ENCODE results near the gene FADD.
"Not testable (repeated sequence)": the region's sequence is repeated elsewhere in the genome, so short reads cannot be mapped to it uniquely, and the experiment has no call there.

FADD gene

DNA sequence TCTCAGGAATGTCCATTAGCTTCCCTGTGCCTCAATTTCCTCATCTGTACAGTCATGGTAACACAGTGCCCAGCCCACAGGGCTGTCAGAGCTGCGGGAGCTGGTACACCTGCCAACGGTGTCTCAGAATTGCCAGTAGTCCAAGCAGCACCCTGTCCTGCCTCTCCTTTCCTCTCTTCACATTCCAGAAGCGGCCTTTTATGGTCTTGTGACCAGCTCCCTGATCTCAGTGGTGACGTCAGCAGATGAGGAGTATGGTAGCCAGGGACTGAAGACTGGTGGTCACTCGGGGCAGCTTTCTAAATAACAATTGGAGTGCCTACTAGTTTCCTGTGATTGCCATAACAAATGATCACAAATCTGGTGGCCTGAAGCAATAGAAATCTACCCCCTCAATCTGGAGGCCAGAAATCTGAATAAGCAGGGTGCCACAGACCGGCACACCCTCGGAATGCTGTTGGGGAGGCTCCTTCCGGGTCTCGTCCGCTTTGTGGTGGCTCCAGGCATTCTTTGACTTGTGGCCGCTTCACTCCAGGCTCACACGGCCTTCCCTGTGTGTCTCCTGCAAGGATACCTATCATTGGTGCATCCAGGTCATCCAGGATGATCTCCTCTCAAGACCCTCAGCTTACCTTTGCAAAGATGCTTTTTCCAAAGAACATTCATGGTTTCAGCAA lies 2.1 kb downstream of the FADD start:
- no peak for DNase-seq

DNA sequence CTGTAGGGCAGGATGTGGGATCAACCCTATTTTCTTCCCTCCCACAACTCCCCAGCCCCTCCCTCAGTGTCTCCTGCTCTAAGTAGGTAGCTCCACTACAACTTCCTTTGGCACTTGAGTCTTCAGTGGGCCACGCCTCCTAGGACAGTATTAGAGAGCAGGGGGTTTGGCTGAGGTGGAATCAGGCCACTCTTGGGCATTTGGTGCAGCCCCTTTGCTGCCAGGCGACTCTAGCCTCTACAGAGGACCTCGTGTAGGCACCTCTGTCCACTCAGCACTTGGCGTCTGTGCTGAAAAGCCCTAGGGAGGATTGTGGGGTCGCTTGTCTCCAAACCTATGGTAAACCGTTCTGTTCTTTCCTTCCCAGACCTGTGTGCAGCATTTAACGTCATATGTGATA lies 2.7 kb downstream of the FADD start:
- DNase-seq = no peak

DNA sequence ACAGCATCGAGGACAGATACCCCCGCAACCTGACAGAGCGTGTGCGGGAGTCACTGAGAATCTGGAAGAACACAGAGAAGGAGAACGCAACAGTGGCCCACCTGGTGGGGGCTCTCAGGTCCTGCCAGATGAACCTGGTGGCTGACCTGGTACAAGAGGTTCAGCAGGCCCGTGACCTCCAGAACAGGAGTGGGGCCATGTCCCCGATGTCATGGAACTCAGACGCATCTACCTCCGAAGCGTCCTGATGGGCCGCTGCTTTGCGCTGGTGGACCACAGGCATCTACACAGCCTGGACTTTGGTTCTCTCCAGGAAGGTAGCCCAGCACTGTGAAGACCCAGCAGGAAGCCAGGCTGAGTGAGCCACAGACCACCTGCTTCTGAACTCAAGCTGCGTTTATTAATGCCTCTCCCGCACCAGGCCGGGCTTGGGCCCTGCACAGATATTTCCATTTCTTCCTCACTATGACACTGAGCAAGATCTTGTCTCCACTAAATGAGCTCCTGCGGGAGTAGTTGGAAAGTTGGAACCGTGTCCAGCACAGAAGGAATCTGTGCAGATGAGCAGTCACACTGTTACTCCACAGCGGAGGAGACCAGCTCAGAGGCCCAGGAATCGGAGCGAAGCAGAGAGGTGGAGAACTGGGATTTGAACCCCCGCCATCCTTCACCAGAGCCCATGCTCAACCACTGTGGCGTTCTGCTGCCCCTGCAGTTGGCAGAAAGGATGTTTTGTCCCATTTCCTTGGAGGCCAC lies 3.3 kb downstream of the FADD start:
- no peak for DNase-seq

DNA sequence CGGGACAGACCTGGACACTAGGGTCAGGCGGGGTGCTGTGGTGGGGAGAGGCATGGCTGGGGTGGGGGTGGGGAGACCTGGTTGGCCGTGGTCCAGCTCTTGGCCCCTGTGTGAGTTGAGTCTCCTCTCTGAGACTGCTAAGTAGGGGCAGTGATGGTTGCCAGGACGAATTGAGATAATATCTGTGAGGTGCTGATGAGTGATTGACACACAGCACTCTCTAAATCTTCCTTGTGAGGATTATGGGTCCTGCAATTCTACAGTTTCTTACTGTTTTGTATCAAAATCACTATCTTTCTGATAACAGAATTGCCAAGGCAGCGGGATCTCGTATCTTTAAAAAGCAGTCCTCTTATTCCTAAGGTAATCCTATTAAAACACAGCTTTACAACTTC lies 3.9 kb downstream of the FADD start:
- no peak for DNase-seq

DNA sequence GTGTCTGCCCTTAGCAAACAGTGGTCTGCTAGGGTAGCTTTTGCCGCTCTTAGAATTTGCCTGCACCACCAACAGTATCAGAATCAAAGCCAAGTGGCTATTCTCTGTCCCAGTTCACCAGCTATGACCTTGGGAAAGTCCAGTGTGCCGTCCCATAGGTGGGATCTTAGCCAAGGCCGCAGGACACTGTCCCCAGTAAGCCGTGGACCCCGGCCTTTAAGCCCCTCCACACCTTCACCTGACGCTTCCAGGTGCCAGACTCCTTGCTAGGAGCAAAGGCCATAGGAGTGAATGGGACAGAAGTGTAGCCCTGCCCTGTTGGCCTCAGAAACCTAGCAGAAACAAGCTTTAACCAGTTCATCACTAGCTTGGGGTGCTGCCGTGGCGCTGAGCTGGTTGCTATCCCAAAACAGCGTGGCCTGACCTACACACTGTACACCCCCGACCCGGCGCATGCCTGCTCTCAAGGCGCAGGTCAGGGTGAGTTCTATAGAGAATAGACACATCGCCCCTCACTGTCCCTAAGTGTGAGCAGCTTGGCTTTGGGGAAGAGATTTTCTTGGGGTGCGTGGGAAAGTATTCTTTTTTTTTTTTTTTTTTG lies 4.5 kb downstream of the FADD start:
- DNase-seq = no peak

DNA sequence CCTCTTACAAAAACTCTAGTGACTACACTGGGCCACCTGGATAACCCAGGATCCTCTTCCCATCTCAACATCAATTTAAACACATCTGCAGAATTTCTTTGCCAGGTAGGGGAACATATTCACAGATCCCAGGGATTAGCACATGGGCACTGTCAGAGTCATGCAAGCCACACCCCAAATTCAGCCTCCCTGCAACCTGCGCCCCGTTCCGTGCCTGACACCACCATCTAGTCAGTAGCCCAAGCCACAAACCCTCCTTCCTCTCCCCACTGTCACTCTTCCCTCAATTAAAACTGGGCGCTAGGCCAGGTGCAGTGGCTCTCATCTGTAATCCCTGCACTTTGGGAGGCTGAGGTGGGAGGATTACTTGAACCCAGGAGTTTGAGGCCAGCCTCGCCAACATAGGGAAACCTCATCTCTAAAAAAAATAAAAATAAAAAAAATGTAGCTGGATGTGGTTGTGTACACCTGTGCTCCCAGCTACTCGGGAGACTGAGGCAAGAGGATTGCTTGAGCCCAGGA lies 6.4 kb downstream of the FADD start:
- DNase-seq = no peak

DNA sequence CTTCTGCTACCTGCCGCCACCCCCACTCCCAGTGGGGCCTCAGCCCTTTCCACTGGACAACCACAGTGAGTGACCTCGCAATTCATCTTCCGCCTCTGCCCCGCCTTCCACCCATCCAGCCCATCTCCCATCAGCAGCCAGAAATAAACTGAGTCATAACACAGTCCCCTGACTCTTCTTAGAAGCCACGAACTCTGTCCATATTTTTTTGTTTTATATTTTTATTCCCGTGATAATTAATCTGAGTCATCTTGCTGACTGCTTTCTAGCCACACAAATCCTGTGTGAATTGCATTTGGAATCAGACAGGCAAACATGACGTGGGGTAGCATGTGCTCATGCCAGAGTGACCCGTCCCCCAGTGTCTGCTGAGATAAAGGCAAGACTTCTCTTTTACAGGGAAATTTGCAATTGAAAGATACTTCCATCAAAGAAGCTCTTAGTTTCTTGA lies 7.0 kb downstream of the FADD start:
- no peak for DNase-seq

DNA sequence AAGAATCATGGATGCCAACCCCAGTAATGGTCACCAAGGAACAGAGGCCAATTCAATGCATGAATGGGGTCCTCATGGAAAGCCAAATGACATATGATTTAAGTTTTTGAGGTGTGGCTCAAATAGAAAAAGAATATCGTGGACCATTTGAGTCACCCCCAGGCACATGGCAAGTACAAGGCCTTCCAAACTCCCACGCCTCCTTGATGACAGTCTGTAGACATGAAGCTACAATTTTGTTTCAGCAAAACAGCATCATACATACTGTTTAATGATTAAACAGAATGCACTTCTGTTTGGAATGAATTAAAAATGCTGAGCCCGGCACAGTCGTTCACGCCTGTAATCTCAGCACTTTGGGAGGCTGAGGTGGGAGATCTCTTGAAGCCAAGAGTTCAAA lies 7.4 kb downstream of the FADD start:
- DNase-seq = no peak

DNA sequence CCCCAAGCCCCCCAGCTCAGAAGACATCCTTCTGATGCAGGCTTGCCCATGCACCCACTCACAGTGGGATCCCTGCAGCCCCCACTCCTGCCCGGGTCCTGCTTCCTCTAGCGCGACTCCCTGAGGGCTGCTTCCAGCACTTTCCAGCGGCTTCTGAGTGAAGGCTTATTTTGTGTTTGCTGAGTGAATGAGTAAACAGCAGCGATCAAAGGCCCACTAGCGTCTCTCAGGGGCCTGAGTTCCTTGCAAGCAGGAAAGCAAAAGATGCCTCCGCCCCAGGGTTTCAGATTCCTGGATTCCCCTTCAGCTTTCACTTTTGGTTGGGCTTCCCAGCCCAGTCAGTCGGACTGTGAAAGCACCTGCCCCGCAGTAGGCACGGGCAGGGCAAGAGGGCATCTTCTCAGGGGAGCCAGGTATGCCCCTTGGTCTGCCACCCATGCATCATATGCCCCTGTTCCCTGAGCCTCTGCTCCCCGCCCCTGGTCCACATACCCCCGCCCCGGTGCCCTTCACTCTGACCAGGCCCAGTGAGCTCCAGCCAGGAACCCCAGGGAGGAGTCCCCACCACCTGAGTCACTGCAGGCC lies 9.2 kb downstream of the FADD start:
- no peak for DNase-seq

DNA sequence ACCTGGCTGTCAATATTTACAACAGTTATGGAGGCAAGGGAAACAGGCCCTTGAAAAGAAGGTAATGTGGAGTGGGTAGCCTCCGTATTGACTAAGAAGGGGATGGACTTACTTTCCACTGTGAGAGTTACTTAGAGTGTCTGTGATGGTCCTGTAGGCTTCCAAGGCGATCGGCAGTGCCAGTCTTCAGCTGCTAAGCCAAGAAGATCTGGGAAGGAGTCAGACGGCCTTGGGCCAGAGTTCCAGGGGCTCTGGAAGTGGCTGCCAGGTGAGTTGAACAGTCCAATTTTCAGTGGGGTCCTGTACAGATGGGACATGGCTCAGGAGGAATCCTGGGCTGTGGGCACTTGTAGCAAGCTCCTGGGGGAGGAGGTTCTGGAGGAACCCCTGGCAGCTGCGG lies 14.3 kb downstream of the FADD start:
- not testable (repeated sequence) for DNase-seq

DNA sequence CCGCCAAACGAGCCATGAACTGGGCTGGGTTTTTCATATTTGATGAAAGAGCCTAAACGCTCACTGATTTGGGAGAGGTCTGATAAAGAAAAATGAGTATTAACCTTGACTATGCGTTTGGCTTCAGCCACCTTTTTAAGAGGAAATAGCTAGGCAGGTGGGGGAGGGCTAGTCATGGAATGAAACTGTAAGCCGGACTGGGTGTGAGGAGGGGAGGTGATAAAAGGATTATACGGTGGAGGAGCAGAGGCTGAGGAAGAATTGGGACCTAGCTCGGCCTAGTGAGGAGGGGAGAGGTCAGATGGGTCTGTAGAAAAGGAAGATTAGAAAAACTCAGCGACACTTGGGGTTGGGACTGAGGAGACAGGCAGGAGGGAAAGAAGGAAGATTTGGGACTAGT lies 15.0 kb downstream of the FADD start:
- not testable (repeated sequence) for DNase-seq

DNA sequence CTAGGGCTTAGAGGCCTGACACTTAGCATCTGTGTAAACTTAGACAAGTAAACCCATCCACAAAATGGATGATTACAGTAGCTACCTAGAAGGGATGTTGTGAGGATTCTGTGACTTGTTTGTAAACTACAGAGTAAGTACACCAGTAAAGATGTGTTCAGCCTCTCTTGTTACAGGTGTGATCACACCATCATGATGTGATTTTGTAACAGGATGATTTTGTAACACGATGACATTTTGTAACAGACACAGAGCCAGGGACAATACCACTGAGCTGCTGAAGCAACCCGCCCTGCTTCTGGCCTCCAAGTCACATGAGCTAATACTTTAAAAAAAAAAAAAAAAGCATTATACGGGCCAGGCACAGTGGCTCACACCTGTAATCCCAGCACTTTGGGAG lies 17.0 kb downstream of the FADD start:
- no peak for DNase-seq

DNA sequence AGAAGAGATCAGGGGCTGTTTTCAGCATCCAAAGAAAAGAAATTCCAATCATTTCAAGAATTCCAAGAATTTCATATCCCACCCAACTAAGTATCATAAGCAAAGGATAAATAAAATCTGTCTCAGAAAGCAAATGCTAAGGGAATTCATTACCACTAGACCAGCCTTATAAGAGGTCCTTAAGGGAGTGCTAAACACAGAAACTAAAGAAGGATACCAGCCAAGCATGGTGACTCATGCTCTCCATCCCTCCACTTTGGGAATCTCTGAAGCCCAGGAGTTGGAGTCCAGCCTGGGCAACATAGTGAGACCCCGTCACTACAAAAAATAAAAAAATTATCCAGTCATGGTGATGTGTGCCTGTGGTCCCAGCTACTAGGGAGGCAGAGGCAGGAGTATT lies 17.8 kb downstream of the FADD start:
- no peak for DNase-seq

DNA sequence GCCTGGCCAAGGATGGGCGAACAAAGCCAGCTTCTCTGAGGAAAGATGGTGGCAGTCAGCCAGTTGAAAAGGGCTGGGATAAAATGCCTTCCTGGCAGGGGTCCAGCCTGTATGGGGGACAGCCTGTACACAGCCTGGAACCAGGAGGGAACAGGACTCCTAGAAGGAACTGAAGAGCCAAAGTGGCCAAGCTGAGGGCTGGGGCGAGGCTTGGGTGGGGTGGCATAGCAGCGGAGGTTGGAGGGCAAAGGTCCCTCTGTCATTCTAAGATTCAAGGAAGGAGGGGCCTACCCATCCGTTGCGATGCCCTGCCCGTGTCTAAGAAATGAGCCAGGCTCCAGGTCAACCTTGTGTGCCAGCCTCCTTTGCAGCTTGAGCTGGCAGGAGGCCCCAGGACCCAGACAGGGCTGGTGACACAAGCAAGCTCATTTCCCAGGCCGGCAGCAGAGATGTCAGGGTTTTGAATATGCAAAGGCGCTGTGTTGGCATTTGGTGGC lies 22.6 kb downstream of the FADD start:
- no peak for DNase-seq

DNA sequence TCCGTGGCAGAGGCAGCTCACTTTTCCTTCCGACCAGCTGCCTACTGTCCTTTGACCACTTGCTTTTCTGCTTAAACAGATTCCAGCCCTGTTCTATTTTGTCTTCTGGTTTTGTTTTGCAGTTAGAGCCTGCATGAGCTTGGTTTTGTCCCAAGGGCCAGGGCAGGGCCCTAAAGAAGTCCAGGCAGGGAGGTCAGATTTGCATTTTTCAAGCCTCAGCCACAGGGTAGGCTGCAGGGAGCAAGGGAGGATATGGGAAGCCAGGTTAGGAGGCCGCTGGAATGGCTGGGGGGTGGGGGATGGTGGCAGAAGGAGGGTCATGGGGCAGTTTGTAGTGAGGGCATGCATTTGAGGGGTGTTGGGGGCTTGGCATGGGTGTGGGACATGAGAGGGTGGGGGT lies 23.1 kb downstream of the FADD start:
- no peak for DNase-seq

DNA sequence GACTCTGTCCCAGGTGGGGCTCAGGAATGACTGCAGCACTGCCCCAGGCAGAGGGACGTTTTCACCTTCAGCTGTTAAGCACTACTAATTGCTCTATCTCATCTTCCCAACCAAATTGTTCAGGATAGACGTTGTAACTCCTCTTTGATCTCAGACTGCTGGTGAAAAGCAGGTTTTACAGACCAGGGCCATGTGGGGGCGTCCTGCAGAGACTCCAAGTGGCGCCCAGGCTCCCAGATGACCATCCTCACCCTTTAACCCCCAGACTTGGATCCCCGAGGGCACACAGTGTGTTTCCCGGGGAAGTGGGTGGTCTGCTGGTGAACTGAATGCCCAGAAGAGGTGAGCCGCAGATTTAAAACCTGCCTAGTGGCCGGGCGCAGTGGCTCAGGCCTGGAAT lies 23.9 kb downstream of the FADD start:
- no peak for DNase-seq

DNA sequence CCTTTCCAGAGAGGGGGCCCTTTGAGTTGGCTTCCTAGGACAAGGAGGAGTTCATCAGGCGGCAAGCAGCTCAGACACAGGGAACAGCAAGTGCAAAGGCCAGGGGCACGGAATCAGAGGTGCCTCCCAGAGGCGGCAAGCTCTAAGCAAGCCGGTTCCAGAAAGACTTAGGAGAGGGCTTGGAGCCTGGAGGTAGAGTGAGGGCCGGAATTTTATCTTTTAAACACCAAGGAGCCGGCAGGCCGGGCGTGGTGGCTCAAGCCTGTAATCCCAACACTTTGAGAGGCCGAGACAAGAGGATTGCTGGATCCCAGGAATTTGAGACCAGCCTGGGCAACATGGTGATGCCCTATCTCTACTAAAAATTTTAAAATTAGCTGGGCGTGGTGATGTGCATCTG lies 26.6 kb downstream of the FADD start:
- no peak for DNase-seq

DNA sequence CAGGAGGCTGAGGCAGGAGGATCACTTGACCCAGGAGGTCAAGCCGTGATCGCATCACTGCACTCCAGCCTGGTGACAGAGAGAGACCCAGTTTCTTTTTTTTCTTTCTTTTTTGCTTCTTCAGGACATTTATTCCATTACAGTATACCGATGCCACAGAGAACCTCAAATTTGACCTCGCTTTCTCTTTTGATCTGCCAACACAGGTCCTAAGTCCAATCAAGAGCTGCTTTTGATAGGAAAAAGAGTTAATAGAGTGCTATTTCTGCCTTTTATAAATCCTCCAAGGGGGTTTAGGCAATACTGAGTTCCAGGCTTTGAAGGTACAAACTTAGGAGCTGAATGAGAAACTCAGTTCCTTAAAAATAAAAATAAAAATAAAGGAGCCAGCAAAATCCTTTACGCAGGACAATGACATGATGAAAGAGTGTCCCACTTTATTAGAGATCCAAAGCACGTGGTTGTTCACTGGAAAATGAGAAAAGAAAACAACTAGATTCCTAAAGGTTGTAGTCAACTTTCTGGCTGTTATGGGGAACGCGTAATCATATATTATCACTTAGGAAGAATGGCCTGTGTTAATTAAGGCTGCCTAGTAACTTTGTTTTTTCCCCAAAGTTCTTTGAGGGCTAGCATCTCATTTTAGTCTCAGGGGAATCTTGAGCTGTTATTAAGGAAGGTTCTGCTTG lies 27.2 kb downstream of the FADD start:
- DNase-seq = no peak

DNA sequence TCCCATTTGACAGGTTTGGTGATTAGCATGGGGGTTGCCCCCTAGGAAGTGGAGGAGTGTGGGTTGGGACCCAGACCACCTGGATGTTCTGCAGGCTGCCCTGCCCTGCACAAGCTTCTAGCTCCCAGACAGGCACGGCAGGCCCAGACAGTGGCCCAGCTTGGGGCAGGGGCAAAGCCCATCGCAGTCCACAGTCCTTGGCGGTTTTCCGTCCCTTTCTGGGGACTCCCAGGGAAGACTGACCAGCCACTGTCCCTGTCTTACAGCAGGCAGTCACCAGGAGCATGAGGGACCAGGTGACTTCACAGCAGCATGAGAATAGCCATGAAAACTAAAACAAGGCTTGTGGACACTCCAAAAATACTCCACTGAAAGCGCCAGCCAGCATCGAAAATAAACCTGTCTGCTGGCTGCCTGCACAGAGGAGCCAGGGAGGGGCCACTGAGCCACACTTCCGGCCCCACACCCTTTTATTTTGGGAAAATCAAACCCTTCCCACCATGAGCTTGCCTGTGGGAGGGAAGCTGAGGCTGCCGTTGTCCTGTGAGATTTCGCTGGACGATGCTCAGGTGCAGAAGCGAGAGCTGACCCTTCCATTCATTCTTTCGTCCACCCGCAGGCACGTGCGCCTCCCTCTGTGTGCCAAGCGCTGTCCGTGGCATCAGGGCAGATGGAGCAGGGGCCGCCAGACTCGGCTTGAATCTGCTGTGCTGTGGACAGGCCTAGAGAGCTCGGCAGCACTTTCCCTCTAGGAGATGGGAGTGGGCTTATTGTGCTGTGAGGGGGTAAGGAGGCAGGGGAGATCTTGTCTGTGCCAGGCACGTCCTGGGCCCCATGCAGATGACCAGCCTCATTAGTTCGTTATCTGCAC lies 28.0 kb downstream of the FADD start:
- no peak for DNase-seq

DNA sequence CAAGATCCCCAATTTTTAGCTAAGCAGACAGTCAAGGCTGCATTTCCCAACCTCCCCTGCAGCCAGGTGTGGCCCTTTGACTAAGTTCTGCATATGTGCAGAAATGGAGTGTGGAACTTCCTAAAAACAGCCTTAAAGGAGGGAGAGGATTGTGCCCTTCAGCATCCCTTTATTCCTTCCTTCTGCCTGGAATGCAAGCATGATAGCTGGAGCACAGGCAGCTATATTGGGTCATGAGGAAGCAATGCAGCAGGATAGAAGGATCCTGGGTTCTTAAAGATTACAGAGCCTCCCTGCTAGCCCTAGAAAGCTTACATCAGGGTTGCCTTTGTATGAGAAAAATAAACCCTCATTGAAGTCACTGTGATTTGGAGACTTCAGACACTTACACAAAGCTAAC lies 29.9 kb downstream of the FADD start:
- DNase-seq = no peak

DNA sequence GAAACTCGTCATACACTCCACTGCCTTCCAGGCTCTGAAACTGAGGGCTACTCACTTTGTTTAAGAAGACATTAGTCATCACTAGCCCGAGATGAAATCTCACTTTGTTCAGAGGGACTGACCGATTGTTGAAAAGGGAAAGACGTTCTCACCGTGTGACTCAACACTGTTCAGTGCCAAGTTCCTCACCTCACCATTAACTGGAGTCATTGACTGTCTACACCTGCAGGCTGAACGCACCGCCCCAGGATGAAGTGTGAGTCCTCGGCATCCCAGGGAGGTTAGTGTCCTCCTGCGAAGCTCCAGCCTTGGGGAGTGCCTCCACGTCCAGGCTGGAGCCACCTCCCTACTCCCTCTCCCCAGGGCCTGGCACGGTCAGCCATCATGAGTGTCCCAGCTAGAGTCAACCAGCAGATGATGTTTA lies 30.4 kb downstream of the FADD start:
- DNase-seq = no peak

DNA sequence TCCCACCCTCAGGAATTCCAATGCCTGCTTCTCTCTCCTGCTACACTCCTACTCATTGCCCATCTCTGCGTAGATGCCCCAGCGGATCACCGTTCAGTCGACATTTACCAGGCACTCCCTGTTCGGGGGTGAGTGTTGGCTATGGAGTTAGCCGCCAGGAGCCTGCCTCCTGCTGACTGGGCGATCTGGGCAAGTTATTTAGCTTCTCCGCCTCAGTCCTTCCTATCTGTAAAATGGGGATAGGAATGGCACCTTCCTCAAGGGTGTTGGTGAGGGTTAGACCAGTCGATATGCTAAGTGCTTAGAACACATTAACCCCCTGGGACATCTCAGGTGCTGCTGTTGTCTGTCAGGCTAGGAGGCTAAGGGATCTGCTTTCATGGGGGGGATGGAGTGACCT lies 30.9 kb downstream of the FADD start:
- DNase-seq = no peak
